ENCODE results near the gene COMMD2.

COMMD2 gene

DNA sequence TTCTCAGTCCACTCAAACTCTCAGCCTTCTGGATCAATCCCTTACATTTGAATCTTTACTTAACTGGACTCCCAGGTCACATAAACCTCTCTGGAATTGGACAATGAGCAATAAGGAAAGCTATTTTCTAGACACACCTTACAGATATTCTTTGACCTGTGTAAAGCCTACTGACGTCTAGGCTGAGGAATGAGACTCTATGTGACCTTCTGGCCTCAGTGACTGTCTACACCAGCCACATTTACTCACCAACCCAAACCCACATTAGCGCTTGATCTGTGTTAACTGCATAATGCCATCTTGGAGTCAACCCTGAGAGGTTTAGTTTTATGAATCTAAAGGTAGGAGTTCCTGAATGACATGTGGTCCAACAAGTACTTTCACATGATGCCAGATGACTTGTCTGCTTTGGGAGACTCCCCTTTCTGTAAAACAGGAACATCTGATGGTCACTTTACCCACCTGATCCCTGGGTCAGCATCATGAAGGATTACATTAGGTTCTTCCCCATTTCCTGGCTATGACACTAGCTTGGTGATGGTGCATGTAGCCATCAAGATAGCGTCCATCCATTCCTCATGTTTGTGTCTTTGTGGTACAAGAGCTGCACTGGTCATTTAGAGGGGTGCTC is 11.4 kb upstream of the COMMD2 start:
- no peak for DNase-seq

DNA sequence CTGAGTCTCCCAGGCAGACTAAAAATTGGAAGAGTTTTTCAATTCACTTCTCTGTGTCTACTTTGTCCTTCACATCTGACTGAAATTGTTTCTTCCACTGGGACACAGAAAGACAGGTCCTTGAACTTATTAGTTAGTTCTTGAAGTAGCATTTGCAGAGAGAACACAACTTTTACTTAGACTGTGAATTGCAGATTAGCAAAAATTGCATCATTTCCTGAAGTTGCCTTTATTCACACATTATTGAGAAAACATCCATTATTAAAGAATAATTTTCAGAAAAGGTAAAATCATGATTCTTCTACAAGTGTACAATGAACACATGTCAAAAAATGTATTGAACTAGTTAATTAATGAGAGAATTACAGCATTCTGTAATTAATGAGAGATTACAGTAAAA is 1.4 kb upstream of the COMMD2 start:
- DNase-seq = no peak

DNA sequence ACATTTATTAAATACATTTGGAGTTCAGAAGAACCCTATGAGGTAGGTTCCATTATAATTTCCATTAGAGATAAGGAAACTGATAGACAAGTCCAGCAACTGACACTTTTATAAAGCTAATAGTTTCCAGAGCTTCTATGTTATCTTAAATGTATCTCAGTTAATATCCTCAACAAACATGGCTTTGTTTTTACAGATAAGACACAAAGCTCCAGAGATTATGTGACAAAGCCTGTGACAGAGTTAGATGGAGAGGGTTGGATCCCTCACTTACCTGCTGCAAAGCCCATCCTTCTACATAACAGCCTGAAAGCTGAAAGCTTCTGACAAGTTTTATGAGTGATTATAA is 473 bp upstream of the COMMD2 start:
- DNase-seq = no peak

DNA sequence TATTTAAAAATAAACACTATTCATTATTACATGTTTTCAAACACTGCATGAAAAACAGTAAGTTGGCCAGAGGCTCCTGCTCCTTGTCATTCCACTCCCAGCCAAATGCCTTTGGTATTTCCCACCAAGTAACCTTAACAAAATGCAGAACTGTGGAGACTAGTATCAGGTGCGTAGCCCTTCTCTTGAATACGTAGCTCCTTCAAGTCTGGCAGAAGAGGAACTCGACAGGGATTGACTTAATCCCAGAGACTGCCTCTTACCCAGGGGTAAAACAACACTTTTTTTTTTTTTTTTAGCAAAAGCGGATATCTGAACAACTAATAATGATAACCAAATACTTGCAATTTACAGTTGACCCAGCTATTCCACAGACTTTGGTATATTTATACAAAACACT is 738 bp downstream of the COMMD2 start:
- DNase-seq = no peak

DNA sequence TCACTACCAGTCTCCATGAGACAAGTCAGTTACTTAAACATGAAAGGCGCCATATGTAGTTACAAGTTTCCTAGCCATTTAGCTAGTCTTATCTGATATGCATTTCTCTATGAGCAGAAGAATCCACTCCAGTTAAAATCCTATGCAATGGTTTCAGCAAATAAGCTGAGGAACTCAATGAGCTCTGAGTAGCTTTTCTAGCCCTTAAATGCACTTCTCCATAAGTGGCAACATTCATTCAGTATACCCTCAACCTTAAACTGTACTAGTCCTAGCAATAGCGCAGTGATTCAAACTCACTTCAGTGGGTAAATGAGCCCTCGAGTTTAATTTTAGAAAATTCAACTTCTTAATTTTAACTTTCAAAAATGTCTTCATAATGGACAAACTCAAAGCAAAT is 7.7 kb downstream of the COMMD2 start:
- no peak for DNase-seq

GRCh38 chr3:149744151-149744550 is 8.1 kb downstream of the COMMD2 start:
- no peak for DNase-seq

DNA sequence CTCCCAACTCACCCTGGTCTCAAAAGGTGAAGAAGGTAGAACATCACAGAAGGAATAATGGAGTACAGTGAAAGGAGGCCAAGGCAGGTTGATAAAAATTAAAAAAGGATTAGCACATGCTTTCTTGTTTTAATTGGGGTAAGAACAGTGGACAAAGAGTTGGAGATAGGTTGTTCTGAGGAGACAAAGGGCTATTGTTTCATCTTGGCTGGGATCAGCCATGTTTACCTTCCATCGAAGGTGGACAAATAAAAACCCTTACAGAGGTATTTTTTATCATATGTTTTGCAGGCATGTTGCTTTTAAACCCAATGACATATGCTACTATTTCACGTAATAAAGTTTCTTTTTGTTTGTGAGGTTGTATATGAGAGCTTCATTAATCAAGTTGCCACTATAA is 12.9 kb downstream of the COMMD2 start:
- DNase-seq = no peak

- DNase-seq = no peak
These were observed 13.4 kb downstream of the COMMD2 start for GRCh38 chr3:149738876-149739275.

DNA sequence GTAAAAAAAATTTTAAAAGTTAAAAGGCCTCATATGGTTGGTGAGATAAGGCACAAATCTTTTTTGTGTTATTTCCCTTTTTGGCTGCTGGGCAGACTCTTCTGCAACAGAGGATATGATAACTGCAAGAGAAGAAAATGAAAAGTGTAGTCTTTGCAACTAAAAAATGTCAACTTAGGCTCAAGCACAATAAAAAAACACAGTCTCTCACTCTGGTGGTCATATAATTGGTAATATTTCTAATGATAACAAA is 15.4 kb downstream of the COMMD2 start:
- DNase-seq = no peak

- peak; percentile 16 for DNase-seq
These were observed 15.9 kb downstream of the COMMD2 start for GRCh38 chr3:149736175-149736952.

GRCh38 chr3:149732234-149732633 is 20.1 kb downstream of the COMMD2 start:
- no peak for DNase-seq

DNA sequence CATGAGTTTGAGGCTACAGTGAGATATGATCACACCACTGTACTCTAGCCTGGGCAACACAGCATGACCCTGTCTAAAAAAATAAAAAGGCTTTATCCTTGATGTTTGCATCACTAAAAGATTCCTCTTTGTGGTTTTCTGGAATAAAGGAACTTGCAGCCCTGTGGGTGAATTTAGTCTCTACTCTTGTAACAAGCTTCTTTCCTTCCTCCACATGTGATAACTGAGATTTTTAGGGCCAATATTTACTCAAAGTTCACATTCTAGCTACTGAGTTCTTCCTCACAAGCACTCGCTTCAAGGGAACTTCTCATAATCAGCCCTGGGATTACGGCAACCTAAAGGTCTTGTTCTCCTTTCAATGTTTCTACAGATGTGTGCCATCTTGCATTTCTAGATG is 24.6 kb downstream of the COMMD2 start:
- no peak for DNase-seq

- no peak for DNase-seq
These were observed 25.4 kb downstream of the COMMD2 start for GRCh38 chr3:149726716-149727407.

DNA sequence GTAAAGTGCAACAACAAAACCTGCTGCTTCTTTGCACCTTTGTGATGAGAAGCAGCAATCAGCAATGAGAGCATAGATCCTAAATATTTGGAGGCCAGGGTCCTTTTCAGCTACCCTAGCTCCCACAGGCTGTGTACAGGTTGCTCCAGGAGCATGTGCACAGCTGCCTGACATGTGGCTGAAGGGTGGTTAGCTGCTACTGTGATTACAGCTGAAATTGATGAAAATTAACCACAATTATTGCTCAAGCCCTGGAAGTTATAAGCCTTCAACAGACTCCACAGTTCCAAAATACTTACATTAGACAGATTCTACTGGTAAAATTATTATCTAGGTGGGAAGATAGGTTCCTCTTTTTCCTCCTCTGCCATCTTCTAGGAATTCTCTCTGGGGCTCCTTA is 28.5 kb downstream of the COMMD2 start:
- no peak for DNase-seq

GRCh38 chr3:149720918-149721317 is 31.4 kb downstream of the COMMD2 start:
- no peak for DNase-seq

- DNase-seq = peak; percentile 56
These were observed 34.8 kb downstream of the COMMD2 start for GRCh38 chr3:149717391-149718056.

DNA sequence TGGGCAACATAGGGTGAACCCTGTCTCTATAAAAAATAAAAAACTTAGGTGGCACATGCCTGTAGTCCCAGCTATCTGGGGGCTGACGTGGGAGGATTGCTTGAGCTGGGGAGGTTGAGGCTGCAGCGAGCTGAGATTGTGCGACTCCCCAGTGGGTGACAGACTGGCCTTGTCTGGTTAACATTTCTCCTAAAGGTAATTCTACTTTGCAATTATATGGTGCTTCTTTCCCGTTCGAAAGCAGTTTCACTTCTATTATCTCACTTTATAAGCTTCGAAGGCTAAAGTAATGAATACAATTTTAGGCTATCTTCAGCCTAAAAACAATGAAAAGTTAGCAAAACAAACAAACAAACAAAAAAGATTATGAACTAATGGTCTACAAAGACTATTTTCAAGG is 35.3 kb downstream of the COMMD2 start:
- DNase-seq = no peak

- DNase-seq = no peak
These were observed 37.0 kb downstream of the COMMD2 start for GRCh38 chr3:149715247-149715646.

GRCh38 chr3:149713730-149714654 is 38.3 kb downstream of the COMMD2 start:
- no peak for DNase-seq

DNA sequence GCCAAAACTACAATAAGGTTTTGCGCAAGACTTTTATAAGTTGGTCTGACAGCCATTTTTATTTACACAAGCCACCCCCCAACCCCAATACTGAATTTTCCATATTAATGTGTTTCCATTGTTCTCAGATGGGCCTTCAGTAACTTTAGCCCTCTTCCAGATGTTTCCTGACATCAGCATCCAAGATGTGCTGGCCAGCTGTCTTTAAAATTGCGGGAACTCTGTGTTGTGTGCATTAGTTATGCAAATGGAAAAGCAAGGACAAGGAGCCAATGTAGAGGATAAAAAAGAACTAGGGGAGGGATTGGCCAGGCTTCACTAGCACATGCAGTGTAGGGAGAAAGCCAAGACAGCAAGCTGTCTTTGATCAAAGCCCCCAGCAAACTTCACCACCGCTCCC is 45.4 kb downstream of the COMMD2 start:
- peak; percentile 90 for DNase-seq

DNA sequence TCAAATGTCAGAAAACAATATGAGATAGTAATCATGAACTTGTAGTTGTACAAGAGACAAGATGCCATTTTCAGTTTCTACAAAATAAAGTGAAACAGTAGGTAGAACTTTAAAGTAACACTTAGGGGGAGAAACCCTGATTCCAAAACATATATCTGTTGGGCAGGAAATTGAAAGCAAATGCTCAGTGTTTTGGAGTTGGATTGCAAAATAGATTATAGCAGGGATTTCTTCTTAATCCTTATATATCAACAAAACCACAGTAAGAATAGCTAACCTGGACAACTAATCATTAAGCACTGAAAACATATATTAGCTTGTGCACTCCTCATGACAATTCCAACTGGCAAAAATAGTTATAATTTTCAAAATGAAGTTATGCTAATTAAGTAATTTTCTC is 46.9 kb downstream of the COMMD2 start:
- no peak for DNase-seq

DNA sequence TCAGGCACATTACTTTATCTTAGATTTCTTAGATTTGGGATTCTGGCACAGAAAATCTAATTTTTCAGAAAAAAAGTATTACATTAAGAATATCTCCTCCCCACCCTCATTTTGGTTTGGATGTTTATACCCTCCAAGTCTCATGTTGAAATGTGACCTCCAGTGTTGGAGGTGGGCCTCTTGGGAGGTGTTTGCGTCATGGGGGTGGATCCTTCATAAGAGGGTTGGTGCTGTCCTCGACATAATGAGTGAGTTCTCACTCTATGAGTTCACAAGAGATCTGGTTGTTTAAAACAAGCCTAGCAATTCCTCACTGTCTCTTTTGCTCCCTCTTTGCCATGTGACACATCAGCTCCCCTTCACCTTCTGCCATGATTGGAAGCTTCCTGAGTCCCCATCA is 48.8 kb downstream of the COMMD2 start:
- DNase-seq = no peak
